ENCODE measurements around the gene FRMD4A.

GRCh38 chr10:13990946-13991345 is 339.8 kb downstream of the FRMD4A start:
- TF ChIP-seq CTCF (optimal IDR thresholded peaks at IDR 0.05 in 1 of 3, IDR thresholded peaks at IDR 0.05 in 1 of 3, conservative IDR thresholded peaks at IDR 0.05 in 1 of 3; ENCODE audit: extremely low read depth in 1 of 3, insufficient read depth in 2 of 3, low read length in 3 of 3) = no peak
- TF ChIP-seq EZH2 (IDR thresholded peaks at IDR 0.05; ENCODE audit: low read length) = no peak
